IMR-90 (cell line): ENCODE measurements around the gene PNMA8B. TPM values are rescaled to one million over a fixed set of nuclear protein-coding genes. Genes with fewer than 3 reads are reported as not detected.

ENCODE experiments used
- ATAC-seq: fragments of 200-7000 bp; cut with Tn5 transposase; 2 replicates; pipeline ENCODE4 v1.9.1; 2020; ENCODE audit warnings: low read depth, mild to moderate bottlenecking, moderate library complexity
- BruUV-seq: library from RNA; stranded (reverse); fragments of 400-500 nt; replicated peaks from 2 replicates; lab custom pipeline; 2021; lab: Mats Ljungman, UMichigan
- CTCF ChIA-PET: fragments of 300-600 bp; formaldehyde crosslinking; extraction: SDS; loops from one replicate; lab custom pipeline; 2021; ENCODE audit warnings: antibody characterized with exemption; lab: Yijun Ruan, JAX
- POLR2A ChIA-PET: fragments of 300-600 bp; sonication (Branson Sonifier 250); formaldehyde crosslinking; loops from one replicate; lab custom pipeline; 2022; ENCODE audit warnings: antibody characterized with exemption; ENCODE audit not compliant: unreplicated experiment; lab: Charles Lee
- DNase-seq: peaks from one replicate; pipeline ENCODE4 v3.0.0; 2013
- H2AFZ ChIP-seq: replicated peaks from 2 replicates; pipeline ENCODE3; 2013; ENCODE audit warnings: low read length, mild to moderate bottlenecking; ENCODE audit not compliant: poor library complexity
- H2AK5ac ChIP-seq: 2 replicates; pipeline ENCODE4 v1.6.1; 2013; ENCODE audit warnings: low read depth, low read length, inconsistent platforms
- H2AK9ac ChIP-seq: replicated peaks from 2 replicates; pipeline ENCODE3; 2013; ENCODE audit warnings: mild to moderate bottlenecking, low read depth, low read length, moderate library complexity; ENCODE audit not compliant: poor library complexity
- H2BK120ac ChIP-seq: 2 replicates; pipeline ENCODE4 v1.6.1; 2013; ENCODE audit warnings: low read depth, low read length, inconsistent platforms
- H2BK15ac ChIP-seq: 3 replicates; pipeline ENCODE4 v1.6.1; 2013; ENCODE audit warnings: low read depth, low read length, inconsistent platforms
- H2BK20ac ChIP-seq: 2 replicates; pipeline ENCODE4 v1.6.1; 2013; ENCODE audit warnings: low read depth, mild to moderate bottlenecking, inconsistent platforms, low read length, moderate library complexity
- H2BK5ac ChIP-seq: 2 replicates; pipeline ENCODE4 v1.6.1; 2013; ENCODE audit warnings: mild to moderate bottlenecking, low read depth, low read length, inconsistent platforms; ENCODE audit not compliant: poor library complexity, severe bottlenecking
- H3K14ac ChIP-seq: replicated peaks from 2 replicates; pipeline ENCODE4 v1.6.1; 2013; ENCODE audit warnings: low read depth, low read length, inconsistent platforms
- H3K18ac ChIP-seq: 2 replicates; pipeline ENCODE4 v1.6.1; 2013; ENCODE audit warnings: low read depth, low read length, control low read depth
- H3K23ac ChIP-seq: 2 replicates; pipeline ENCODE4 v1.6.1; 2013; ENCODE audit warnings: low read depth, low read length, inconsistent platforms
- H3K27ac ChIP-seq: 2 replicates; pipeline ENCODE4 v1.5.1; 2013; ENCODE audit warnings: mild to moderate bottlenecking, control low read depth, low read length; ENCODE audit not compliant: insufficient read depth
- H3K27me3 ChIP-seq: 2 replicates; pipeline ENCODE4 v1.6.1; 2013; ENCODE audit warnings: low read length; ENCODE audit not compliant: control insufficient read depth, insufficient read depth
- H3K36me3 ChIP-seq: 2 replicates; pipeline ENCODE4 v1.6.1; 2013; ENCODE audit warnings: low read length, mixed read lengths; ENCODE audit not compliant: control insufficient read depth, insufficient read depth
- H3K4ac ChIP-seq: 2 replicates; pipeline ENCODE4 v1.6.1; 2013; ENCODE audit warnings: low read depth, low read length, inconsistent platforms
- H3K4me1 ChIP-seq: 2 replicates; pipeline ENCODE4 v1.6.1; 2013; ENCODE audit warnings: low read length, mixed read lengths; ENCODE audit not compliant: control insufficient read depth, insufficient read depth
- H3K4me2 ChIP-seq: 2 replicates; pipeline ENCODE4 v1.6.1; 2013; ENCODE audit warnings: low read depth, mild to moderate bottlenecking, control low read depth, low read length, moderate library complexity
- H3K4me3 ChIP-seq: 2 replicates; pipeline ENCODE4 v1.5.1; 2013; ENCODE audit warnings: low read depth, mild to moderate bottlenecking, control low read depth, low read length, moderate library complexity; ENCODE audit not compliant: insufficient read depth
- H3K56ac ChIP-seq: 2 replicates; pipeline ENCODE4 v1.6.1; 2013; ENCODE audit warnings: low read length, inconsistent platforms; ENCODE audit not compliant: insufficient read depth; ENCODE audit errors: extremely low read depth
- H3K79me1 ChIP-seq, 2 experiments: 2 replicates each; pipeline ENCODE4 v1.6.1; 2013; ENCODE audit warnings: low read length in 2 of 2, inconsistent platforms in 1 of 2, low read depth in 1 of 2
- H3K9ac ChIP-seq: 2 replicates; pipeline ENCODE4 v1.6.1; 2013; ENCODE audit warnings: low read depth, low read length, control low read depth
- H3K9me1 ChIP-seq: 2 replicates; pipeline ENCODE4 v1.6.1; 2013; ENCODE audit warnings: low read length, inconsistent platforms; ENCODE audit not compliant: insufficient read depth
- H3K9me3 ChIP-seq: 2 replicates; pipeline ENCODE4 v1.6.1; 2013; ENCODE audit warnings: low read length; ENCODE audit not compliant: control insufficient read depth, insufficient read depth
- H4K20me1 ChIP-seq: 2 replicates; pipeline ENCODE4 v1.6.1; 2013; ENCODE audit warnings: low read length, inconsistent platforms; ENCODE audit not compliant: insufficient read depth
- H4K5ac ChIP-seq: 2 replicates; pipeline ENCODE4 v1.6.1; 2013; ENCODE audit warnings: mild to moderate bottlenecking, low read depth, low read length, control low read depth
- H4K8ac ChIP-seq, 2 experiments: 2 replicates each; pipeline ENCODE4 v1.6.1; 2013; ENCODE audit warnings: low read depth in 2 of 2, low read length in 2 of 2, control low read depth in 1 of 2, inconsistent platforms in 1 of 2
- H4K91ac ChIP-seq: 2 replicates; pipeline ENCODE4 v1.6.1; 2013; ENCODE audit warnings: low read depth, low read length, inconsistent platforms; ENCODE audit not compliant: insufficient read depth
- BHLHE40 ChIP-seq: fragments of 150-350 bp; IDR thresholded peaks from 2 replicates; pipeline ENCODE4 v1.6.1; 2016; ENCODE audit warnings: mild to moderate bottlenecking, low read depth, low read length
- CHD1 ChIP-seq: IDR thresholded peaks from 2 replicates; pipeline ENCODE4 v1.6.1; 2012; ENCODE audit warnings: low read depth, low read length, improper control_type of control experiment
- POLR2A ChIP-seq: IDR thresholded peaks from 2 replicates; pipeline ENCODE4 v1.6.1; 2012; ENCODE audit warnings: mild to moderate bottlenecking, low read depth, low read length
- SMC3 ChIP-seq: fragments of 150-350 bp; IDR thresholded peaks from 2 replicates; pipeline ENCODE4 v1.6.1; 2016; ENCODE audit warnings: low read depth, mild to moderate bottlenecking, antibody characterized with exemption, low read length, moderate library complexity
- USF2 ChIP-seq: fragments of 150-350 bp; IDR thresholded peaks from 2 replicates; pipeline ENCODE4 v1.6.1; 2017; ENCODE audit warnings: mild to moderate bottlenecking, antibody characterized with exemption, low read length, low read depth
- WGBS, 2 experiments: methylation state at CpG; one replicate each; pipeline versions ENCODE4 v1.1.5 to v1.1.7; 2013; ENCODE audit warnings: missing lambda C conversion rate in 2 of 2; ENCODE audit not compliant: insufficient read length in 1 of 2; ENCODE audit errors: extremely low coverage in 2 of 2; 5-methylcytosine and 5-hydroxymethylcytosine counted together
- dilution Hi-C: fragments of 300-500 bp; cut with HindIII; formaldehyde crosslinking; loops from one replicate; pipeline ENCODE4 v1.14.3; 2018; ENCODE audit warnings: low sequenced_read_pairs; ENCODE audit not compliant: unreplicated experiment
- in situ Hi-C: fragments of 300-500 bp; cut with MboI; formaldehyde crosslinking; loops from 3 replicates; pipeline ENCODE4 v1.14.3; 2019; ENCODE audit warnings: low sequenced_read_pairs, inconsistent platforms, mixed read lengths
- intact Hi-C: fragments of 100-400 bp; cut with micrococcal nuclease; formaldehyde crosslinking; loops from 2 replicates; pipeline ENCODE4 v1.10.0; 2022
- polyA plus RNA-seq, 3 experiments: library from polyadenylated mRNA; depleted of rRNA; stranded (reverse); fragments of >200 nt; gene quantifications; 2 replicates each; pipeline ENCODE4 v1.2.3, GENCODE V29; 2012; ENCODE audit warnings: low replicate concordance in 1 of 3
- total RNA-seq: library from RNA; depleted of rRNA; stranded (reverse); fragments of >200 nt; gene quantifications from 2 replicates; pipeline ENCODE4 v1.2.3, GENCODE V29; 2012

PNMA8B gene
- total and polyA plus RNA-seq, 2 of the 4 experiments (the other 2 are of a cell fraction): 0.12 to 0.18 TPM

- Histone ChIP-seq H3K79me1 (no peaks in the 10 kb centered on the region), H3K4me2 (no peak overlapping the region), H3K56ac (no peak overlapping the region), H4K5ac (no peak overlapping the region), H2BK120ac (no peak overlapping the region), H4K91ac (no peak overlapping the region), H2BK5ac (no peak overlapping the region), H4K20me1 (no peaks in the 10 kb centered on the region), H2AFZ (no peak overlapping the region), H2BK15ac (no peak overlapping the region), H3K14ac (no peak overlapping the region), H3K23ac (no peak overlapping the region), H3K9me1 (no peaks in the 10 kb centered on the region), H2BK20ac (no peak overlapping the region), H4K8ac (no peak overlapping the region), H3K4me1 (no peaks in the 10 kb centered on the region), H3K18ac (no peak overlapping the region), H3K36me3 (no peaks in the 10 kb centered on the region), H3K4ac (no peak overlapping the region), H2AK9ac (no peak overlapping the region), H3K4me3 (no peak overlapping the region), H3K9me3 (no peaks in the 10 kb centered on the region), H3K27me3 (peaks cover 16% of the 10 kb centered on the region), H2AK5ac (no peak overlapping the region), H3K9ac (no peak overlapping the region), H3K27ac (no peak overlapping the region)
- dilution Hi-C loops: no loop called here
- CTCF ChIA-PET: no interaction called here
- POLR2A ChIA-PET: no interaction called here
- no peak for DNase-seq
- no TSS peak for BruUV-seq
- in situ Hi-C loops: loop anchor here (10.0 kb wide), 1 partner anchor 128 kb away; the partner anchor contains the start of gene DACT3
- WGBS, 2 experiments: 71% methylated on average over 1 of the region's 7 CpGs; no CpG with 5 or more reads in 1 of the 2 experiments
- no peak for TF ChIP-seq USF2
- no peak for TF ChIP-seq CHD1
- TF ChIP-seq POLR2A: no peak
- no peak for TF ChIP-seq SMC3
- no peak for TF ChIP-seq BHLHE40
- ATAC-seq: no peak
- intact Hi-C loops: no loop called here
Observed at GRCh38 chr19:46536391-46536790, 40.7 kb upstream of the PNMA8B start.
